ENCODE measurements around the gene KLHL14. TPM values are rescaled to one million over a fixed set of nuclear protein-coding genes. Genes with fewer than 3 reads are reported as not detected.
"Not testable (repeated sequence)": the region's sequence is repeated elsewhere in the genome, so short reads cannot be mapped to it uniquely, and the experiment has no call there.

Gene KLHL14, protein sequence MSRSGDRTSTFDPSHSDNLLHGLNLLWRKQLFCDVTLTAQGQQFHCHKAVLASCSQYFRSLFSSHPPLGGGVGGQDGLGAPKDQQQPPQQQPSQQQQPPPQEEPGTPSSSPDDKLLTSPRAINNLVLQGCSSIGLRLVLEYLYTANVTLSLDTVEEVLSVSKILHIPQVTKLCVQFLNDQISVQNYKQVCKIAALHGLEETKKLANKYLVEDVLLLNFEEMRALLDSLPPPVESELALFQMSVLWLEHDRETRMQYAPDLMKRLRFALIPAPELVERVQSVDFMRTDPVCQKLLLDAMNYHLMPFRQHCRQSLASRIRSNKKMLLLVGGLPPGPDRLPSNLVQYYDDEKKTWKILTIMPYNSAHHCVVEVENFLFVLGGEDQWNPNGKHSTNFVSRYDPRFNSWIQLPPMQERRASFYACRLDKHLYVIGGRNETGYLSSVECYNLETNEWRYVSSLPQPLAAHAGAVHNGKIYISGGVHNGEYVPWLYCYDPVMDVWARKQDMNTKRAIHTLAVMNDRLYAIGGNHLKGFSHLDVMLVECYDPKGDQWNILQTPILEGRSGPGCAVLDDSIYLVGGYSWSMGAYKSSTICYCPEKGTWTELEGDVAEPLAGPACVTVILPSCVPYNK
- polyA plus RNA-seq (ENCODE audit: insufficient read length in 3 of 3): 10 to 100 TPM; 26.8 to 28.1 (median 27.0) TPM

DNA sequence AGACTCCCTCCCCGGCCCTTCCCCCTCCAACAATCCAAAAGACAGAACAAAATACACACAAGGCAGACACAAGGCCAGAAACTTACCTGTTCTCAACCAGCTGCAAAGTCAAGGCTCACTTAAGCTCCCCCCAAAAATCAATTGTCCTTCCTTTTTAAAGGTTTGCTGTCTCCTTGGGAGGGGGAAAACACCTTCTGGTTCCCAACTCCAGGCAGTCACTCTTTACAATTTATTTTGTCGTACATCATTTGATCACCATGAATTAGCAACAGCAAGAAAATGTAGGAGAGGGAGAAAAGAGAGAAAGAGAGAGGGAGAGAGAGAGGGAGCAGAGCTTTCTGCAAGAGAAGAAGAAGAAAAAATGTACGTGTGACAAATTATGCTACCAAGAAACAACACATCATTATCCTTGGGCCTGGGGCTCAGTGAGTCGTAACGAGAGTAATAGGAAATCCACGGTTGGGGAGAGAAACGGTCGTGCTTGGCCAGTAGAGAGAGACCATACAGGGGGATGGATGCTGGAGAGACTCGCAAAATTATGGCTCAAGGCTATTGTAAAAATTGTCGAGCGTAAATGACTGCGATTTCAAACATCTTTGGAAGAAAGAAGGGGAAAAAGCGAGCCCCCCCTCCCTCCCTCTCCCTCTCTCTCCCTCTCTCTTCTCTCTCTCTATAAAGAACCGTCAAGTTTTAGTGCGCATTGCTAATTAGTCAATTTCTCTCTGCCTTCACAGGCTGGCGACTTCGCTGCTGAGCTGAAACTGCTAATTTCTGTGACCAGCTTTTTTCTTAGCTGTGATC is at the start of gene KLHL14:
TSS of gene KLHL14 (minus strand) at position 443 of the 801 bp plus-strand sequence. CDS start 2,432 bp downstream, outside the sequence.
- DNase-seq (ENCODE audit: low read depth in 3 of 3, low spot score in 2 of 3): peak in 2 of 3 donors; percentile 42 to 58

DNA sequence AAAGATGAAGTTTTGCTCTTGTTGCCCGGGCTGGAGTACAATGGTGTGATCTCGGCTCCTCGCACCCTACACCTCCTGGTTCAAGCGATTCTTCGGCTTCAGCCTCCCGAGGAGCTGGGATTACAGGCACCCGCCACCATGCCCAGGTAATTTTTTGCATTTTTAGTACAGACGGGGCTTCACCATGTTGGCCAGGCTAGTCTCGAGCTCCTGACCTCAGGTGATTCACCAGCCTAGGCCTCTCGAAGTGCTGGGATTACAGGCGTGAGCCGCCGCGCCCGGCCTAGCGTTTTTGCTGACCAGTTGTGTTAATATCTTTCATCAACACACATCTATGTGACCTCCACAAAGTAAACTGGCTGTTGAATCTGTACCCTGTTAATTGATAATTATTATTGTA is 49.4 kb upstream of the KLHL14 start:
- DNase-seq (ENCODE audit: low read depth in 3 of 3, low spot score in 2 of 3): no peak

DNA sequence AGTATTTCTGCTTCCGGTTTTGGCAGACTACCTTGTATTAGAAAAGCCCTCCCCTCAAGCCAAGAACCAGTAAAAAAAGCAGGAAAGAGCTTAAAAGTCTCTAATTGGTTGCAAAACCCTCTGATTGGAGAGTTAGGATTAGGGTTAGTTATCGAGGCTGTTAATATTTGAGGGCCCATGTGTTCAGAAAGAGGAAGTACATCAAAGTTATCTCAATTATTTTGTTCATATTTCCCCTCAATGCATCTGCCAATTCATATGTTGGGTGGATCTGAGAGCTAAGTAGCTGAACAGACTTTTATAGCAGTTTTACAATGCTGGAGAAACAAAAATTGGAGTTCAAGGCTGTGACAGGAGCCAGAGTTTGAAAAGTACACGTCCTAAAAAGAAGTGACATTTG is 43.1 kb upstream of the KLHL14 start:
- no peak for DNase-seq (ENCODE audit: low read depth in 3 of 3, low spot score in 2 of 3)

DNA sequence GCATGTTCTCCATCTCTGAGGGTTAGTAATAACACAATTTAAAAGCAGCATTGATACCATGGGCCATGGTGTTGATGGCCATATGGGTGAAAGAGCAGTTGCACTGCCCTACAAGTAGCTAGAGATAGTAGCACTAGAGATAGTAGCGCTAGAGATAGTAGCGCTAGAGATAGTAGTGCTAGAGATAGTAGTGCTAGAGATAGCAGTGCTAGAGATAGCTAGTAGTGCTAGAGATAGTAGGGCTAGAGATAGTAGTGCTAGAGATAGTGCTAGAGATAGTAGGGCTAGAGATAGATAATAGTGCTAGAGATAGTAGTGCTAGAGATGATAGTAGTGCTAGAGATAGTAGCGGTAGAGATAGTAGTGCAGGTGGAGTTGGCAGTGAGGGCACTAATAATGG is 39.5 kb upstream of the KLHL14 start:
- DNase-seq (ENCODE audit: low read depth in 3 of 3, low spot score in 2 of 3): no peak

DNA sequence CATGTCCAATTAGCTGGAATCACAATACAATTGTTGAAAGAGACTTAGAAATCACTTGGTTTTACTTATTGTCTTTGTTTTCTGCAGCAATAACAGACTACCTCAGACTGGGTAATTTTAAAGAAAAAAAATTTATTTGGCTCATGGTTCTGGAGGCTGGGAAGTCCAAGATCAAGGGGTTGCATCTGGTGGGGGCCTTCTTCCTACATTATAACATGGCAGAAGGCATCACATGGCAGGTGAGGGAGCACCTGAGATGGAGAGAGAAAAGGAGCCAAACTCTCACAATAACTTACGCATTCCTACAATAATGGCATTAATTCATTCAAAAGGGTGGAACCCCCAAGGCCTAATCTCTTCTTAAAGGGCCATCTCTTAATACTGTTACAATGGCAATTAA is 37.5 kb upstream of the KLHL14 start:
- no peak for DNase-seq (ENCODE audit: low read depth in 3 of 3, low spot score in 2 of 3)

DNA sequence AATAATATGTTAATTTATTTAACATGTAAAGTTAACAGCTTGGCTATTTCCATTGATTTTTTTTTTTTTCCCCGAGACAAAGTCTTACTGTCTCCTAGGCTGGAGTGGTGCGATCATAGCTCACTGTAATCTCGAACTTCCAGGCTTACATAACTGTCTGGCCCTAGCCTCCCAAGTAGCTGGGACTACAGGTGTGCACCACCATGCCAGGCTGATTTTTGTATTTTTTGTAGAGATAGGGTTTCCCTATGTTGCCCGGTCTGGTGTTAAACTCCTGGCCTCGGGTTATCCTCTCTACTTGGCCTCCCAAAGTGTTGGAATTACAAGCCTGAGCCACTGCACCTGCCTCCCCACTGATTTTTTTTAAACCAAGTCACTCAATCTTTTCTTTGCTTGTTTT is 32.5 kb upstream of the KLHL14 start:
- no peak for DNase-seq (ENCODE audit: low read depth in 3 of 3, low spot score in 2 of 3)

DNA sequence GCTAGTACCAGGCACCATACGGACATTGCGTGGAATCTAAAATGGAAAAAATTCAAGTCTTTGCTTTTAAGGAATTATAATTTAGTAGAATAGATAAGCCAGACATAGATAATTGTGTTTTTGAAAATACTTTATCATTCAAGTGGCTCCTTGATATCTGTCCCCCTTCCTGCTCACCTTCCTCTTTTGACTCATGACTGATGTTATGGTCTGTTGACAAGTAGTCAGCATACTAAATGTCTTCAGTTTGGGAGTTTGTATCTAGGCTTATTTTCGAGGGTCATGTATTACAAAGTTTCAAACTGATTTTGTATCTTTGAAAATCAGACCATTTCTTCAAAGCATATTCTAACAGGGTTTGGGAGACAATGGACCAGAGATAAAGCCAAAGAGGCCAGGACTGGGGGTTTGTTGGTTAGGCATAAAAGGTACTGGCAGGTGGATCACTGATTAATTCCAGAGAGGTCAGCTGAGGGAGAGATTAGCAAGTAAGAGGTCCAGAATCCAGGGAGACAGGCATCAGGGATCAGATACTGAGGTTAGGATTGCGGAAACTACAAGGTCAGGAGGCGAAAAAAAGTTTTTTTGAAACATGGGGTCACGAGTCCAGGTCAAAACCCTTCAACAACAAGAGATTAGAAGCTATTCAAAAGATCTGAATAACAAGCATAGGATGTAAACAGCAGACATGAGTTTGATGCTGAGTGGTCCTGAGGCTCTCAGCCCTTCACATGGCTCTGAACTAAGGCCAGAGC is 31.5 kb upstream of the KLHL14 start:
- DNase-seq (ENCODE audit: low read depth in 3 of 3, low spot score in 2 of 3): no peak

DNA sequence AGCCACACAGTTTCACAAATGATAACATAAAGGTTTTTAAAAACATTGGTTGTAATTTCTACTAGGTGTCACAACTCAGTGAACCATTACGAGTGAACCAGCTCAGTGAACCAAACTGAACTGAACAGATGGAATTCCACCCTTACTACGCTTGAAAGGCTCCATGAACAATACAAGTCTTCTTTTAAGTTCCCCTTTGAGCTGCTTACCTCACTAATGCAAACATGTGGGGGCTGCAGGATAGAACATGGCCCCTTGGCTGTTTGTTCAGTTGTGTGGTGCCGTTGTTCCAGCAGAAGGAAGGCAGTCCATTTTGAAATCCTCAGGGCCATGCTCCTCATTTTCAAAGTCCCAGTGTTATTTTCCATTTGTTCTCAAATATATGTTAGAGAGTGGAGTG is 30.7 kb upstream of the KLHL14 start:
- DNase-seq (ENCODE audit: low read depth in 3 of 3, low spot score in 2 of 3): peak in 2 of 3 donors; percentile 38 to 66

DNA sequence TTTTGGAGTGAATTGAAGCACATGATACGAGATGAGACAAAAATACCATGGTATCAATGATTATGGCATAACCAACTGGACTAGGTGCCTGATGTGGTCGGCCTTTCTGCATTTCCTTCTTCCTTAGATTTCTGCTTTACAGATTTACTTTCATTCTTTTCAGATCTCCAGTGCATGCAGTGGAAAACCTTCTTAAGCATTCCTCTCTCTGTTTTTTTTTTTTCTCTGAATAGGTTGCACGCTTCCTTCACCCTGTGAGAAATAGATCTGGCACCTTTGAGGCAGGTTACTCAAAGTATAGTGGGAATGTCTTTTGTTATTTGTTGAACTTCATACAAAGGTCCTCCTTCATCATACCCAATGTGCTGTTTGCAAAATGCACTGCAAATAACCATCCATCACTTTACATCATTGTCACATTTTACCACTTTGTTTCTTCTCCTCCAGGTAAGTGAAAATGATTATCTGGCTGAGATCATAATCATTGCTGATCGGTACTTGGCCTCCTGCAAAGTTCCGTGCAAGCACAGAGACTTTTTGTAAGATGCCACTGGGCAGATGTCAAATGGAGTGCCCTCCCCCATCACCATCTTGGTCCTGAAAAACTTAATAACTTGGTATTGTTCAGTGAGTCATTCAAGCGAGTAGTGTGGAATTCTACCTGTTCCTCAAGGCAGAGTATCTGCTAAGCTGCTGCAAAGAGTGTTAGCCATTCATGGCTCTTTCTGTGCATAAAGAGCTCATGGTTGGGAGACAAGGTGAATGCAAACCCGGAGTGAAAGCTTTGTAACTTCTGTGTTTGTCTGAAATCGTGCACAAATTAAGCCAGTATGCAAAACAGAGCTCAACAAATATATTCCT is 30.0 kb upstream of the KLHL14 start:
- peak in 1 of 3 donors; percentile 14 for DNase-seq (ENCODE audit: low read depth in 3 of 3, low spot score in 2 of 3)

DNA sequence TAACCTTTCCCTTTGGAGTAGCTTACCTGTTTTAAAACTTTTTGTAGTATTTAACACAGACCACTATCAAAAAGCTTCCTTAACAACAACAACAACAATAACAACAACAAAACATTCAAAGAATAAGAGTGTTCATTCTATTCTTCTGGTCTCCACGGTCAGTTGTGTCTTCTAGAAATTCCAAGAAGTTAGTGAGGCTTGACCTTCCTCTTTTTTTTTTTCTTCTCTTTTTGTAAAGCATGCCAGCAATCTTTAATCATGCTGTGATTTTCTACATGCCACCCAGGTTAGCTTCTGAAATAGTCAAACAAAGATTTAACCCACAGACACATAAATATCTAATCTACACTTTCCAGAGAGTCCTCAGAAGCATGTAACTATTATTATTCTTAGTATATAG is 28.4 kb upstream of the KLHL14 start:
- peak in 1 of 3 donors; percentile 47 for DNase-seq (ENCODE audit: low read depth in 3 of 3, low spot score in 2 of 3)

DNA sequence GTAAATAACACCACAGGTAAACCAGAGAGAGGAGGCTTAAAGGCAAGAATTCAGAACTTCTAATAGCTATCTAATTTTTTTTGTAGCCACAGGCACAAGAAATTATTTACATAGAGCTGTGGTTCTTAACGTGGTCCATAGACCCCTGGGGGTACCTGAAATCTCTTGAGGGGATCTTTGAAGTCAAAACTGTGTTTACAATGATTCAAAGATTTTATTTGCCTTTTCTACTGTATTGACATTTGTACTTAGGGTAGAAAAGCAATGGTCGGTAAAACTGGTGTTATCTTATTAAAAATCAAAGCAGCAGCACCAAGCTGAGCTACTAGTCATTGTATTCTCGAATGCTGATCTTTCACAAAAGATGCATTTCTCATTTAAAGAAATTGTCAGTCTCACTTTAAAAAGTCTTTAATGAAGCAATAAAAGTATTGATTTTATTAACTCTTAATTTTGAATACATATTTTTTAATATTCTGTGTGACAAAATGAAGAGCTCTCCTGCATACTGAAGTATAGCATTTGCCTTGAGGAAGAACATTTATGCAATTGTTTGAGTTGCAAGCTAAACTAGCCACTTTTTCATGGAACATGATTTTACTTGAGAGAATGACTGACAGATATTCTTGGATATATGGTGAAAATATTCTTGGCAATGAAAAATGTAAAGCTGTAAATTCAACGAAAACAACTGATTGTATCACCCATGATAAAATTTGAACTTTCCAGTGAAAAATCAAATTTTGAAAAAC is 25.6 kb upstream of the KLHL14 start:
- DNase-seq (ENCODE audit: low read depth in 3 of 3, low spot score in 2 of 3): no peak

DNA sequence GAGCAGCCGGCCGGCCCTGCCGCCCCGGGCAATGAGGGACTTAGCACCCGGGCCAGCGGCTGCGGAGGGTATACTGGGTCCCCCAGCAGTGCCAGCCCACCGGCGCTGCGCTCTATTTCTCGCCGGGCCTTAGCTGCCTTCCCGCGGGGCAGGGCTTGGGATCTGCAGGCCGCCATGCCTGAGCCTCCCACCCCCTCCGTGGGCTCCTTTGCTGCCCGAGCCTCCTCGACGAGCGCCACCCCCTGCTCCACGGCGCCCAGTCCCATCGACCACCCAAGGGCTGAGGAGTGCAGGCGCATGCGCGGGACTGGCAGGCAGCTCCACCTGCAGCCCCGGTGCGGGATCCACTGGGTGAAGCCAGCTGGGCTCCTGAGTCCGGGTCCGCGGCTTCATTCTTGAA is 21.8 kb upstream of the KLHL14 start:
- not testable (repeated sequence) for DNase-seq (ENCODE audit: low read depth in 3 of 3, low spot score in 2 of 3)

DNA sequence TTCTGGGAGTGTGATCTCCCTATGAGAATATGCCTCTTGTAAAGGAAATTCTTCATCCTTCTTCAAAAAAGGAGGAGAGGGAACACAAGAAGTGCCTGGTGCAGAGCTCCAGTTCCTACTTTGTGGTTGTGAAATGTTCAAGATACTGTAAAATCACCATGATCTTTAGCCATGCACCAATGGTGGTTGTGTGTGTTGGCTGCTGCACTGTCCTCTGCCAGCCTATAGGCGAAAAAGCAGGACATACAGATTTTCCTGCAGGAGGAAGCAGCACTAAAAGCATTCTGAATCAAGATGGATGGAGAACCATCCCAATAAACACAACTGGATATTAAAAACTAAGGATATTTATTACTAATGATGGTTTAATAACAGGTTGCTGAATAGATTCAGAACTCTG is 6.2 kb upstream of the KLHL14 start:
- DNase-seq (ENCODE audit: low read depth in 3 of 3, low spot score in 2 of 3): no peak

DNA sequence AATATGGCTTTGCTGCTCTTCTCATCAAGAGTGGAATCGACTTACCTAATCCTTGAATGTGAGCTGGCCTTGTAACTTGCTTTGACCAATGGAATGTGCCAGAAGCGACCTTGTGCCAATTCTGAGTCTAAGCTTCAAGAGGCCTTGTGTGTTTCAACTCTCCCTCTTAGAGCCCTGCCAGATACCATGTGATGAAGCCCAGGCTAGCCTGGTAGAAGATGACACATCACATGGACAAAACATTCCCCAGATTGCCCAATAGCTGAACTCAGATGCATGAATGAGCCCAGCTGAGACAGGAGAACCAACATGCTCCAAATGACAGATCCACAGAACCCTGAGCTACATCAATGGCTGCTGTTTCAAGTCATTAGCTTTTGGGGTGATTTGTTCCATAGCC is 4.2 kb upstream of the KLHL14 start:
- DNase-seq (ENCODE audit: low read depth in 3 of 3, low spot score in 2 of 3): no peak

DNA sequence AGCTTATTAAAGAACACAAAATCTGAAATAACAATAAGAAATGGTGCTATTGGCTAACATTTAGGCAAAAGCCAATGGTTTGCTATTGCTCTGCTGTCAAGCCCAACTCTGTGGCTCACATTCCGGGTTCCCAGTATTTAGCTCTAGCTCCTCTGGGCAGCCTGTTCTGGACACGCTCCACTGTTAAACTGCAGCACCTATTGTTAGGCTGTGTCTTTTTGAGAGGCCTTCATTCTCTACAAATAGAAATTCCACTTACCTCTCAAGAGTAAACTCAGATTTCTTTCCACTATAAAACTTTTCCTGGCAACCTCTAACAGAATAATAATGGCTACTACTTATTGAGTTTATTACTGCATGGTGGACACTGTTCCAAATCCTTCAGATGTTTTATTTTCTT is 3.7 kb upstream of the KLHL14 start:
- DNase-seq (ENCODE audit: low read depth in 3 of 3, low spot score in 2 of 3): no peak

DNA sequence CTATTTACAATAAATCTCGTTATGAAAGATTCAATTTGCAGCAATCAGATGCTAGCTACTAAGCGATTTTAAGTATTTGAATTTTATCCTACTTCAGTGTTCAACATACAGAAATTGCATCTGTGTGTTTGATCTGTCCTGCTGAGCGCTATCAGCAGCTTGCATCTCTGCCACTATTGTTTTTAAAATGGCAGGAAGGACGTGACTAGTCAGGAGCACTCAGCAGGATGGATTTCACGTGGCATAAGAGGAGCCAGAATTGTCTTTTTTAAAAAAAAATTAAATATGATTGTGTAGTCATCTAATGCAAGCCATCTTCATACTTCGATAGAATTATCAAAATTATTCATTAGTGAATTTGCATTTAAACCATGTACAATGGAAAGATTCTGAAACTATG is 2.8 kb upstream of the KLHL14 start:
- no peak for DNase-seq (ENCODE audit: low read depth in 3 of 3, low spot score in 2 of 3)

DNA sequence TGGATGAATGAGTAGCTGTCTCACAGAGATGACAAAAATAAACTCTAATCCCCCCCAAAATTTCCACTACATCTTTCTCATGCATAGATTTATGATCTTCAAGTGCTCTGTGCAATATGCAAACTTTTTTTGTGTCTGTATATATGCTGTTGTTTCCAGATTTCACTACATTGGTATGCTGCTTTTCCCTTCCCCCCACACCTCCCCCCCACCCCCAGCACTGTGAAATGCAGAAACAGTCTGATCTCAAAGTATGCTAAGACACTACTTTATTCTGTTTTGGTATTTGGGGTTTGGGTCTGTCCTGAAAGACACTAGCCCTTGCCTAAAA is 524 bp upstream of the KLHL14 start:
- DNase-seq (ENCODE audit: low read depth in 3 of 3, low spot score in 2 of 3): peak in 1 of 3 donors; percentile 18

DNA sequence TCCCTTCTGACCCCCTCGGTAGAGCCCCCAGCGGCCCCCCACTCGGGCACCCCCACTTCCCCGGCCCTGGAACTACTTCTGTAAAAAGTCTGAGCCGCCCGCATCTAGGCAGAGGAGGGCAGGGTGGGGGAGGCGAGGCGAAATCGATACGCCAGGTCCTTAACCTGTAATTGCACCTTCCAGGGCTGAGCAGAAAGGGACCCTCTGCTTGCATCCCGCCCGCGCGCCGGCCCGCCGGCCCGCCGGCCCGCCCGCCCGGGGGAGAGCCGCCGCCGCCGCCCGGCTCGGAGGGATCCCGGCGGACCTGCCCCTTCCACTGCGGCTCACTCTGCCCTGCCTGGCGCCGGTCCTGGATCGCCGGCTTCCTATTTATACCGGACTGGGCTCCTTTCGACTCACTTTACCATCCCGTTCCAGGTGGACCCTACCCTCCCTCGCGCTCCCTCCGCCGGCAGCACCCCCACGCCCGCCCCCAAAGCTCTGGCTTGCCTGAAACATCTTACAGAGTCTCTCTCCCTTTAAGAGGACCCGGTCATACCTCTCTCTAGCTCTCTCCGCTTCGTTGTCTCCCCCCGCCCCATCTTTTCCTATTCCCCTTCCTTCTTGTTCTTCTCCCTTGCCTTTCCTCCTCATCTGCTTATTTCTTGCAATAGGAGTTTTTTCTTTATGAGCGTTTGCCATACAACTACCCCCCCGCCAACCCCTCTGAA is 797 bp downstream of the KLHL14 start:
- peak in 2 of 3 donors; percentile 25 to 36 for DNase-seq (ENCODE audit: low read depth in 3 of 3, low spot score in 2 of 3)
